Body of pancreas (tissue), 4 donors: Measurements from ENCODE around the gene KANK2.

Experiments used
- CTCF ChIP-seq, 7 experiments: fragments of 450-650 bp in 4 of 7; fragments of 200-600 bp in 3 of 7; sonication (generic) in 3 of 7; IDR thresholded peaks; one replicate each; pipeline ENCODE4 v1.5.1; 2016 to 2019; ENCODE audit warnings: antibody characterized with exemption in 7 of 7
- POLR2A ChIP-seq, 3 donors: fragments of 450-650 bp; IDR thresholded peaks; one replicate each; pipeline ENCODE4 v1.6.1; 2016; ENCODE audit warnings: antibody characterized with exemption in 3 of 3, mild to moderate bottlenecking in 2 of 3

GRCh38 chr19:11176466-11177193 lies 20.7 kb downstream of the KANK2 start:
- TF ChIP-seq CTCF (IDR thresholded peaks at IDR 0.05), result no peak
- no peak for TF ChIP-seq POLR2A (IDR thresholded peaks at IDR 0.05)
